ENCODE data around the gene SLC10A1. TPM values are rescaled to one million over a fixed set of nuclear protein-coding genes. Genes with fewer than 3 reads are reported as not detected.
A peak's percentile ranks its signal among the peaks of the same experiment; 100 is the strongest.
"Not testable (repeated sequence)": the region's sequence is repeated elsewhere in the genome, so short reads cannot be mapped to it uniquely, and the experiment has no call there.

The SLC10A1 gene
- 117 TPM for total RNA-seq

GRCh38 chr14:69796797-69797500 is at the start of gene SLC10A1:
Gene SLC10A1 (minus strand): TSS chr14:69797241. CDS start chr14:69797155, 86 bp downstream.
- DNase-seq (ENCODE audit: low spot score): peak; percentile 80
- ATAC-seq: peak; percentile 66

- DNase-seq (ENCODE audit: low spot score): no peak
- peak; percentile 66 for ATAC-seq
These were observed 48.7 kb upstream of the SLC10A1 start for GRCh38 chr14:69845787-69846186.

DNA sequence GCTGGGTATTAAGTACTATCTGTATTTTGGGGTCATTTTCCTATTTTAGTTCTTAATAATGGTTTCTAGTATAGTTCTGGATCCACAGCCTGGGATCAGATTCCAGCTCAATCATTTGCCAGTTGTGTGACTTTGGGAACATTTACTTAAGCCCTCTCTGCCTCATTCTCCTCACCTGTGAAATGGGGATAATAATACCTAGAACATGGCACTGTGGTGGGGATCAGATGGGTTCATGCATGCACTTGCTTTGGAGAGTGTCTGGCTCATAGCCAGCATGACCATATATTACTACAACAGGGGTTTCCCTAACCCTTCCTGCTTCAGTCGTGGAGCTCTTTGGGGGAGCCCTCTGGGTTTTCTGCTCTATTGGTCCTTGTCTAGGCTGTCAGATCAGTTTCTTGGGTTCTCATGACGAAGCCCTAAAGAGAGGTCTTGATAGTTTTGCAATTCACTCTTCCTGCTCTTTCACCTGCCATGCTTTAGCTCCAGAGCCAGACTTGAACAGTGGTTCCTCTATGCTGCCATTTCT is 48.1 kb upstream of the SLC10A1 start:
- no peak for ATAC-seq
- no peak for DNase-seq (ENCODE audit: low spot score)

DNA sequence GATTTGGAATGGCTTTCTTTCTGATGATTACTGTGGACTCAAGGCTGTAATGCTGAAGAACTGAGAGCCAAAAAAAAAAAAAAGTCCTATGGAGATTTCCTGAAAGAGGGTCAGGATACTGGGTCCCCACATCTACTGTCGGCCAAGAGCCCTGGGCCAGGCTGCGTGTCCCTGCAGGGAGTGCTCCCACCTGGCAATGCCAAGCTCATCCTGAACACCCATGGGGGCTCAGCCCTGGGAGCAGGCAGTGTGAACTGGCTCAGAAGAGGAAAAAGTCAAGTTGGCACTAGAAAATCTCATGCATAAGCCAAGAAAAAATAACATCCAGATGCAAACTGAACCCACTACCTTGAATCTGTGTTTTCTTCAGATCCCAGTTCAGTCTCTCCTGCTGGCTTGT is 47.1 kb upstream of the SLC10A1 start:
- DNase-seq (ENCODE audit: low spot score) (no peak), ATAC-seq (no peak)

- DNase-seq (ENCODE audit: low spot score) (no peak), ATAC-seq (no peak)
These were observed 45.8 kb upstream of the SLC10A1 start for GRCh38 chr14:69842686-69843420.

GRCh38 chr14:69841656-69842055 is 44.6 kb upstream of the SLC10A1 start:
- DNase-seq (ENCODE audit: low spot score) (no peak), ATAC-seq (no peak)

GRCh38 chr14:69839661-69840060 is 42.6 kb upstream of the SLC10A1 start:
- no peak for ATAC-seq

DNA sequence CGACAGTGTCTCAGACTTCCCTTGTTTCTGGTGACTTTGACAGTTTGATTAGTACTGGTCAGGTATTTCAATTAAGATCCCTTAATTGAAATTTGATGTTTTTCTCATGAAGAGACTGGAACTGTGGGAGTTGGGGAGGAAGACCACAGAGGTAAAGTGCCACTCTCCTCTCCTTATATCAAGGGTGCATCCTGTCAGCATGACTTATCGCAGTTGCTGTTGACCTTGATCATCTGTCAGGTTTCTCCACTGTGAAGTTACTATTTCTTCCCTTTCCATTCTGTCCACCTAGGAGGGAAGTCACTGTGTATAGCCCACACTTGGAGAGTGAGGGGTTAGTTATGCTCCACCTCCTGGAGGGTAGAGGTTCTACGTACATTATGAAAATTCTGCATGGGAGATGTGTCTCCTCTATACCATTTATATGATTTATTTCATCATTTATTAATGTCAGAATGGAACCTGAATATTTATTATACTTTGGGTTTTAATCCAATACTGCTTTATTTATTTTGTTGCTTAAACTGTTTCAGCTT is 41.9 kb upstream of the SLC10A1 start:
- ATAC-seq (no peak), DNase-seq (ENCODE audit: low spot score) (no peak)

More at GRCh38 chr14:69839661-69840060, 42.6 kb upstream of the SLC10A1 start:
- DNase-seq (ENCODE audit: low spot score): no peak

GRCh38 chr14:69828879-69829278 is 31.8 kb upstream of the SLC10A1 start:
- DNase-seq (ENCODE audit: low spot score): no peak

GRCh38 chr14:69828354-69828753 is 31.3 kb upstream of the SLC10A1 start:
- DNase-seq (ENCODE audit: low spot score) (no peak), ATAC-seq (no peak)

More at GRCh38 chr14:69828879-69829278, 31.8 kb upstream of the SLC10A1 start:
- no peak for ATAC-seq

- ATAC-seq: no peak
- DNase-seq (ENCODE audit: low spot score): no peak
These were observed 30.5 kb upstream of the SLC10A1 start for GRCh38 chr14:69827560-69827959.

DNA sequence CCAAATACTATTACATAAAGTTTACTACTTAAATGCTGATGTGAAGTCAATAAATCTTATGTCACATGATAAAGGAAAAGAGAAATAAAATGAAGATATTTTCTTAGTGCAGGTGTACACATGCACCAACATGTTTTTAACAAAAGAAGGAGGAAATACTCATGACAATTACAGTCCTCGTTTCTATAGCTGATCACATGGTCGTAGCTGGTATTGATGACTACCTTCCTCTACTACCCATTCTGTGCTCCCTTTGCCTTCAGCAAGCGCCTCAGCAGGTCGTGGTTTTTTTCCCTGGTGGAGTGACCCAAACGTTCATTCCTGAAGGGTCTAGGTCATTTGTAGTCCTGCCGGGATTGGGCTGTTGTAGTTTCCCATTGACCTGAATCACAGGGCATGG is 25.4 kb upstream of the SLC10A1 start:
- no peak for ATAC-seq
- DNase-seq (ENCODE audit: low spot score): no peak

- ATAC-seq (no peak), DNase-seq (ENCODE audit: low spot score) (no peak)
These were observed 23.9 kb upstream of the SLC10A1 start for GRCh38 chr14:69820991-69821390.

DNA sequence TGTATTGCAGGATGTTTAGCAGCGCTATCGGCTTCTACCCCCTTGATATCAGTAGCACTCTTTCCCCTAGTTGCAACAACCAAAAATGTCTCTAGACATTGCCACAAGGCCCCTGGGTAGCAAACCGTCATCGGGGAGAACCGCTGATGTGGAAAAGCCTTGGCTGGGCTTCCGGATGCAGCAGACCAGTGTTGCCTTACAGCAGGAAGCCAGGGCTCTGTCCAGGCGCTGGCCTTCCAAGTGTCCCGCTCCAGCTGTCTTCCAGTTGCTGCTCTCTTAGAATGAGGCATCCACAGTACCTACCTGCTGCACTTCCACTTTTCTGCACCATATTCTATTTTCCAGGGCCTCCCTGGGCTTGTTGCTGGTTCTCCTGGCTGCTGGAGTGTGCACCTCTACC is 22.6 kb upstream of the SLC10A1 start:
- DNase-seq (ENCODE audit: low spot score): no peak
- ATAC-seq: no peak

- DNase-seq (ENCODE audit: low spot score) (no peak), ATAC-seq (peak; percentile 98)
These were observed 21.7 kb upstream of the SLC10A1 start for GRCh38 chr14:69818758-69819191.

- no peak for ATAC-seq
- DNase-seq (ENCODE audit: low spot score): no peak
These were observed 19.2 kb upstream of the SLC10A1 start for GRCh38 chr14:69816216-69816615.

DNA sequence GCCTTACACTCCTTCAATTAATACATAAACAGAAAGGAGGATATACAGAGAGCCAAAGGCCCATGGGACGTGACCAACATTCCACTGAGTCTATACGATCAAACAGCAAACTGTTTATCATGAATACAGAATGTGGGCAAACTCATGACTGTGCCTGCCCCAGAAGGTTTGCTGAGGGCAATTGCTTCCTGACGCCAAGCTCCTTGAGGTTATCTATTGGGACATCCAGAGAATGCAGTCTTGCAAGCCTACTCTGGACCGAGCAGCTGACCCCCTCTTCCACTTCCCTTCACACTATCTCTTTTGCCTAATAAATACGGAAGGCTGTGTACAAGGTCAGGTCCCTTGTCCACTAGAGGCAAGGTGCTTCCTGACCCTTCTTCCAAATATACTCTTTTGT is 18.5 kb upstream of the SLC10A1 start:
- no peak for ATAC-seq
- DNase-seq (ENCODE audit: low spot score): no peak

DNA sequence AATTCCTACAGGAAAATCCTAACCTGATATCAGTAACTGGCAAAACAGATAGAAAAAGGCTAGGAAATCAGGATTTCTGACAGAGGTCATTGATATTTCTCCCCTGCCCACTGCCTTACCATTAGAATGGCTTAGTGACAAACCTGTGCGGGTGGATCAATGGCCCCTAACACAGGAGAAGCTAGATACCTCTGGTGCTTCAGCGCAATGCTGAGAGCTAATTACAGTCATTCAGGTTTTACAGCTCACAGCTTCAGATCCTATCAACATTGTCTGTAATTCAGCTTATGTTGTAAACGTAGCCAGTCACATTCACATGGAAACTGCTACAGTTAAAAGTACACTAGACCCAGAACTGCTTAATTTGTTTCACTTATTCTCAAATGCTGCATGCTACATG is 17.4 kb upstream of the SLC10A1 start:
- no peak for ATAC-seq
- no peak for DNase-seq (ENCODE audit: low spot score)

DNA sequence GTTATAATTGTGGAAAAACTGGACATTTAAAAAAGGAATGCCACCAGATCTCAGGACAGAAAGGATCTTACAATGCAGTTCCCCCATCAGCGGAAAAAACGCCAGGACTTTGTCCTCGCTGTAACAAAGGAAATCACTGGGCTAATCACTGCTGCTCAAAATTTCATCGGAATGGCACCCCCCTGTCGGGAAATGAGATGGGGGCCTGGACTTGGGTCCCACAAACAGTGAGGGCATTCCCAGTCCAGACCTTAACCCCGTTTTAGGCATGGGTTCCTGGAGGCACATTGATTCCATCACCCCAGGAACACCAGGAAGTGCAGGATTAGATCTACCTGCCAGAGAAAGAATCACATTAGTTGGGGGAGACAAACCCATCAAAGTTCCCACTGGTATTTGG is 16.3 kb upstream of the SLC10A1 start:
- not testable (repeated sequence) for ATAC-seq; DNase-seq (ENCODE audit: low spot score)

DNA sequence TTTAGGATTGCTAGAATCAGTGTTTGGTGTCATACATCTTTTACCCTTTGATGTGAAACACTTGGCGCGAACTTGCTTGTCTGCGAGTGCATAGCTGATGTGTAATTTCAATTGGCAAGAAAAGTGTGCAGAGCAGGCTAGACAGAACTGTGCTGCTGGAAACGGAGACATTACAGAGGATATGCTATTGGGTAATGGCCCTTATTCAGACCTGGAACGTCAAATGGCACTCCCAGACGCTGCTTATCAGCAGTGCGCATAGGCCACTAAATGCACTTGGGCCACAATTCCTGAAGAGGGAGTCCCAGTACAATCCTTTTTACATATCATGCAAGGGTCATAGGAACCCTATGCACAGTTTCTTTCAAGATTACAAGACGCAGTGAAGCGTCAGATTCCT is 15.7 kb upstream of the SLC10A1 start:
- ATAC-seq (peak; percentile 3), DNase-seq (ENCODE audit: low spot score) (no peak)

DNA sequence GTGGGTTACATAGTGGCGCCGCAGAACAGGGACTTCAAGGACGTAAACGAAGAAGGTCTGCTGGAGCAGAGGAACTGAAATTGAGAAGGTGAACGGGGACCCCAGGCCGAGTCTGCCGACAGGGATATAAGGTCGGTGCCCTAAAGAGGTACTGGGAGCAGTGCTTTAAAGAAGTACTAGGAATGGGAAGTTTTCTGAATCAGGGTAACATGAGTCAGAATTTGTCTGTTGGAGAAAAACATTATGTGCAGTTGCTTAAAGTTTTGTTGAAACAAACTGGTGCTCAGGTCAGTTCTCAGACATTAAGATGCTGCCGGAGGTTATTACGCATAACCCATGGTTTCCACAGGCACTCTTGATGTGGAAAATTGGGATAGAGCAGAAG is 14.8 kb upstream of the SLC10A1 start:
- DNase-seq (ENCODE audit: low spot score) (no peak), ATAC-seq (no peak)

All from left lobe of liver (tissue), 2 donors.